K562 (cell line): ENCODE measurements around the gene BCL2L13. TPM values are rescaled to one million over a fixed set of nuclear protein-coding genes. Genes with fewer than 3 reads are reported as not detected.

Source experiments
- CSDE1 ChIP-seq, 2 experiments: fragments of 450-650 bp; IDR thresholded peaks; 2 replicates each; pipeline ENCODE4 v1.6.1; 2016; ENCODE audit warnings: mild to moderate bottlenecking in 1 of 2
- ETS1 ChIP-seq: conservative IDR thresholded peaks from 2 replicates; pipeline ENCODE4 v1.6.1; 2011; ENCODE audit warnings: low read depth, mild to moderate bottlenecking, low read length; ENCODE audit not compliant: control insufficient read depth
- FOXJ3 ChIP-seq: sonication (generic); formaldehyde crosslinking; IDR thresholded peaks from 2 replicates; pipeline ENCODE4 v1.4.0; 2020; ENCODE audit warnings: mild to moderate bottlenecking, missing genetic modification reagents
- GABPB1 ChIP-seq: sonication (generic); formaldehyde crosslinking; IDR thresholded peaks from 2 replicates; pipeline ENCODE4 v1.8.0; 2022; ENCODE audit warnings: mild to moderate bottlenecking, missing genetic modification reagents
- HNRNPUL1 ChIP-seq: fragments of 200-400 bp; formaldehyde crosslinking; IDR thresholded peaks from 2 replicates; pipeline ENCODE4 v1.6.1; 2017; ENCODE audit warnings: low read length
- ILF3 ChIP-seq: fragments of 450-650 bp; IDR thresholded peaks from 2 replicates; pipeline ENCODE4 v1.6.1; 2018; ENCODE audit warnings: antibody characterized with exemption, mild to moderate bottlenecking, moderate library complexity, borderline replicate concordance
- ILK ChIP-seq: fragments of 450-650 bp; IDR thresholded peaks from 2 replicates; pipeline ENCODE4 v1.6.1; 2016; ENCODE audit warnings: missing genetic modification characterization, low read depth, mild to moderate bottlenecking, missing compliant biosample characterization, moderate library complexity, borderline replicate concordance
- JUND ChIP-seq, 2 experiments: IDR thresholded peaks; 2 replicates in 1 of 2; 3 replicates in 1 of 2; pipeline ENCODE4 v1.6.1; 2011; ENCODE audit warnings: borderline replicate concordance in 2 of 2, low read depth in 2 of 2, low read length in 2 of 2, improper control_type of control experiment in 1 of 2, missing biosample characterization in 1 of 2, missing genetic modification characterization in 1 of 2, missing genetic modification reagents in 1 of 2
- LARP7 ChIP-seq: fragments of 450-650 bp; IDR thresholded peaks from 2 replicates; pipeline ENCODE4 v1.6.1; 2016
- MXD1 ChIP-seq: fragments of 250-450 bp; sonication (Bioruptor Pico); IDR thresholded peaks from 2 replicates; pipeline ENCODE4 v1.8.0; 2021; ENCODE audit warnings: borderline replicate concordance, mild to moderate bottlenecking, moderate library complexity; ENCODE audit not compliant: poor library complexity, severe bottlenecking
- RERE ChIP-seq: sonication (generic); formaldehyde crosslinking; IDR thresholded peaks from 2 replicates; pipeline ENCODE4 v1.8.0; 2023; ENCODE audit warnings: missing genetic modification reagents, mild to moderate bottlenecking, borderline replicate concordance
- SAP30 ChIP-seq: fragments of 200-600 bp; sonication (generic); IDR thresholded peaks from 2 replicates; pipeline ENCODE4 v1.6.1; 2012; ENCODE audit warnings: borderline replicate concordance, low read depth, mild to moderate bottlenecking, moderate library complexity, low read length, control low read depth, inconsistent platforms; ENCODE audit not compliant: insufficient read depth, poor library complexity, severe bottlenecking
- ZNF282 ChIP-seq: sonication (generic); formaldehyde crosslinking; IDR thresholded peaks from 2 replicates; pipeline ENCODE4 v1.8.1; 2023; ENCODE audit warnings: missing genetic modification reagents
- ZNF408 ChIP-seq: fragments of 250-450 bp; sonication (Bioruptor Pico); IDR thresholded peaks from 2 replicates; pipeline ENCODE4 v1.4.0; 2020; ENCODE audit warnings: low read depth, mild to moderate bottlenecking, moderate library complexity
- ZNF561 ChIP-seq: fragments of 450-650 bp; formaldehyde crosslinking; conservative IDR thresholded peaks from 2 replicates; pipeline ENCODE4 v1.4.0; 2020; ENCODE audit warnings: mild to moderate bottlenecking, moderate library complexity
- ZNF740 ChIP-seq, 3 experiments: fragments of 200-800 bp in 1 of 3; sonication (Bioruptor generic) in 1 of 3; sonication (generic) in 1 of 3; formaldehyde crosslinking in 1 of 3; IDR thresholded peaks; 2 replicates each; pipeline versions ENCODE4 v1.6.1 to v1.8.0; 2016 to 2022; ENCODE audit warnings: mild to moderate bottlenecking in 2 of 3, missing compliant biosample characterization in 2 of 3, missing genetic modification characterization in 2 of 3, missing genetic modification reagents in 1 of 3
- ZNF780A ChIP-seq: fragments of 250-450 bp; sonication (Bioruptor Pico); IDR thresholded peaks from 2 replicates; pipeline ENCODE4 v1.5.0; 2021; ENCODE audit warnings: mild to moderate bottlenecking
- polyA plus RNA-seq, 8 experiments: library from polyadenylated mRNA; depleted of rRNA in 4 of 8; stranded (reverse) in 5 of 8; unstranded in 3 of 8; fragments of >200 nt; fragmentation: Nextera tagmentation in 2 of 8; fragmentation: Illumina TruSeq in 1 of 8; extraction: Ambion mirVana in 2 of 8; extraction: Trizol in 1 of 8; gene quantifications; 2 replicates each; pipeline versions ENCODE4 v1.2.1 to v1.2.3, GENCODE V29; 2011 to 2014; ENCODE audit warnings: inconsistent platforms in 1 of 8, missing spikeins in 1 of 8
- total RNA-seq, 7 experiments: library from RNA; depleted of rRNA in 6 of 7; stranded (reverse); fragments of >200 nt in 6 of 7; fragmentation: Illumina TruSeq in 2 of 7; extraction: Trizol in 2 of 7; gene quantifications; 2 replicates each; pipeline versions ENCODE4 v1.2.1 to v1.2.3, GENCODE V29; 2011 to 2021; ENCODE audit warnings: low replicate concordance in 1 of 7

Gene BCL2L13
- total and polyA plus RNA-seq, 9 of the 15 experiments (the other 6 are each of a cell fraction or from before 2014, with no cell fraction given): 41.5 to 63.4 (median 56.5) TPM

- peak; percentile 98 for TF ChIP-seq JUND (IDR thresholded peaks at IDR 0.05; ENCODE audit: borderline replicate concordance, low read depth, low read length)
- TF ChIP-seq JUND (tag; IDR thresholded peaks at IDR 0.05; ENCODE audit: borderline replicate concordance, low read depth, low read length): peak; percentile 96; the same call in 2 of the 3 replicates
- TF ChIP-seq ZNF780A (CRISPR knock-in tag): no peak
- no peak; the same call in none of the 2 replicates for TF ChIP-seq ETS1
- TF ChIP-seq CSDE1 (IDR thresholded peaks at IDR 0.05): peak in 1 of 2 experiments; percentile 77; a peak in 1 of 4 replicates
- TF ChIP-seq ZNF561 (CRISPR knock-in tag): no peak
- TF ChIP-seq FOXJ3 (CRISPR knock-in tag): no peak
- TF ChIP-seq HNRNPUL1: no peak
- TF ChIP-seq ILK (tag): no peak
- TF ChIP-seq ZNF282: no peak
- peak; percentile 64; the same call in 1 of the 2 replicates for TF ChIP-seq ILF3
- 0 out of 2 replicates have a peak, but pooled peaks have one; percentile 29 for TF ChIP-seq LARP7
- peak; percentile 25 for TF ChIP-seq SAP30
- TF ChIP-seq RERE (CRISPR knock-in tag): no peak
- TF ChIP-seq ZNF740 (CRISPR knock-in tag; IDR thresholded peaks at IDR 0.05): no peak
- TF ChIP-seq ZNF740 (tag; IDR thresholded peaks at IDR 0.05): no peak
- TF ChIP-seq ZNF408 (CRISPR knock-in tag): no peak
- peak; percentile 90 for TF ChIP-seq GABPB1 (CRISPR knock-in tag)
- TF ChIP-seq MXD1 (CRISPR knock-in tag): no peak
These were observed at the start of gene BCL2L13 (continued) for GRCh38 chr22:17638432-17639246.
